Glutamatergic neuron (in vitro differentiated cells): ENCODE measurements around the gene BDNF. TPM values are rescaled to one million over a fixed set of nuclear protein-coding genes. Genes with fewer than 3 reads are reported as not detected.

ENCODE experiments used
- DNase-seq: peaks from one replicate; pipeline ENCODE4 v3.0.0; 2022
- H3K27ac Mint-ChIP-seq: one replicate; pipeline ENCODE4 v1.8.0; 2020; ENCODE audit warnings: mild to moderate bottlenecking, mixed read lengths, inconsistent platforms; ENCODE audit not compliant: unreplicated experiment
- H3K27me3 Mint-ChIP-seq: one replicate; pipeline ENCODE4 v1.8.0; 2020; ENCODE audit warnings: mild to moderate bottlenecking, moderate library complexity, mixed read lengths, inconsistent platforms; ENCODE audit not compliant: unreplicated experiment
- H3K36me3 Mint-ChIP-seq: one replicate; pipeline ENCODE4 v1.8.0; 2020; ENCODE audit warnings: mild to moderate bottlenecking, mixed read lengths, inconsistent platforms; ENCODE audit not compliant: unreplicated experiment
- H3K4me1 Mint-ChIP-seq: one replicate; pipeline ENCODE4 v1.8.0; 2020; ENCODE audit warnings: mild to moderate bottlenecking, low read depth, mixed read lengths, inconsistent platforms; ENCODE audit not compliant: unreplicated experiment
- H3K4me3 Mint-ChIP-seq: one replicate; pipeline ENCODE4 v1.8.0; 2020; ENCODE audit warnings: mild to moderate bottlenecking, mixed read lengths, inconsistent platforms; ENCODE audit not compliant: unreplicated experiment
- H3K9me3 Mint-ChIP-seq: one replicate; pipeline ENCODE4 v1.8.0; 2020; ENCODE audit warnings: mild to moderate bottlenecking, moderate library complexity, mixed read lengths, inconsistent platforms; ENCODE audit not compliant: unreplicated experiment
- total RNA-seq: library from RNA; stranded (reverse); fragmentation: NEBNext Ultra II Directional; extraction: Animal tissue kit (Norgen Biotek cat#: 25700); gene quantifications from one replicate; pipeline ENCODE4 v1.2.1, GENCODE V29; 2021; ENCODE audit not compliant: unreplicated experiment
- TF ChIP-seq, protein P1 (sequence below): fragments of 200-600 bp; sonication (generic); IDR thresholded peaks from one replicate; pipeline ENCODE4 v1.5.0; 2021; ENCODE audit not compliant: partially characterized antibody, unreplicated experiment

Gene BDNF
- total RNA-seq, 1 donor from 2014 or later: 0.42 TPM

DNA sequence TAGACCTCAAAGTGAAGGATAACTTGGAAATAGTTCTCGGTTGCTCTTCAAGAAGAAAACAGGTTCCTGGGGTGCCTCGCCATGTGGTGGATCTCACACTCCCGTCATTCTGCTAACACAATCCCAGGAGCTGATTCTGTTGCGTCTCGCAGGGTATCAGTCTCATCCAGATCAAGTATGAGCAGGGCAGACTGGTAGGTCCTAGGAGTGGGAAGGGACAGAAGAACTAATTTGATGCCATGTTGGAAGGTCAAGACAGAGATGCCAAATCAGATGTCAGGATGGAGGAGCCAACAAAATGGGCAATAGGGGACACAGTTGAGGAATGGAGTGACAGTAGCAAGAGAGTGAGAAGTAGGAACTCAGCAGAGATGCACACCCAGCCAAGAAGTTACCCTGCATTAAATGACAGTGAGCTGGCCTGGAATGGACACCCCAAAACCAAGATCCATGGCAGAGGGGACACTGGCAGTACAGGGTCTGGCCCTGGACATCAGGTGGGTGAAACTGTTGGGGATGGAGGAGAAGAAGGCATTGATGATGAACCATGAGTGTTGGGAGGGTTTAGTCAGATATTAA, 76.2 kb downstream of the BDNF start:
- H3K4me3 Mint-ChIP-seq: no peak overlapping the region
- H3K27me3 Mint-ChIP-seq: no peaks in the 10 kb centered on the region
- H3K27ac Mint-ChIP-seq: no peak overlapping the region
- H3K4me1 Mint-ChIP-seq: peaks cover 11% of the 10 kb centered on the region
- H3K36me3 Mint-ChIP-seq: no peaks in the 10 kb centered on the region
- TF ChIP-seq, protein P1, sequence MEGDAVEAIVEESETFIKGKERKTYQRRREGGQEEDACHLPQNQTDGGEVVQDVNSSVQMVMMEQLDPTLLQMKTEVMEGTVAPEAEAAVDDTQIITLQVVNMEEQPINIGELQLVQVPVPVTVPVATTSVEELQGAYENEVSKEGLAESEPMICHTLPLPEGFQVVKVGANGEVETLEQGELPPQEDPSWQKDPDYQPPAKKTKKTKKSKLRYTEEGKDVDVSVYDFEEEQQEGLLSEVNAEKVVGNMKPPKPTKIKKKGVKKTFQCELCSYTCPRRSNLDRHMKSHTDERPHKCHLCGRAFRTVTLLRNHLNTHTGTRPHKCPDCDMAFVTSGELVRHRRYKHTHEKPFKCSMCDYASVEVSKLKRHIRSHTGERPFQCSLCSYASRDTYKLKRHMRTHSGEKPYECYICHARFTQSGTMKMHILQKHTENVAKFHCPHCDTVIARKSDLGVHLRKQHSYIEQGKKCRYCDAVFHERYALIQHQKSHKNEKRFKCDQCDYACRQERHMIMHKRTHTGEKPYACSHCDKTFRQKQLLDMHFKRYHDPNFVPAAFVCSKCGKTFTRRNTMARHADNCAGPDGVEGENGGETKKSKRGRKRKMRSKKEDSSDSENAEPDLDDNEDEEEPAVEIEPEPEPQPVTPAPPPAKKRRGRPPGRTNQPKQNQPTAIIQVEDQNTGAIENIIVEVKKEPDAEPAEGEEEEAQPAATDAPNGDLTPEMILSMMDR: no peak
- H3K9me3 Mint-ChIP-seq: no peaks in the 10 kb centered on the region
- no peak for DNase-seq

- Mint-ChIP-seq H3K27me3 (peaks cover 2% of the 10 kb centered on the region), H3K4me1 (peaks cover 11% of the 10 kb centered on the region), H3K9me3 (no peaks in the 10 kb centered on the region), H3K4me3 (no peak overlapping the region), H3K27ac (no peak overlapping the region), H3K36me3 (no peaks in the 10 kb centered on the region)
- TF ChIP-seq, protein P1: no peak
- no peak for DNase-seq
Observed at GRCh38 chr11:27622541-27623300, 77.5 kb downstream of the BDNF start.

GRCh38 chr11:27621405-27622161, 78.7 kb downstream of the BDNF start:
- TF ChIP-seq, protein P1: no peak
- Mint-ChIP-seq H3K9me3 (no peaks in the 10 kb centered on the region), H3K4me3 (no peak overlapping the region), H3K36me3 (no peaks in the 10 kb centered on the region), H3K27me3 (peaks cover 2% of the 10 kb centered on the region), H3K4me1 (peaks cover 11% of the 10 kb centered on the region), H3K27ac (no peak overlapping the region)
- no peak for DNase-seq

GRCh38 chr11:27619763-27620335, 80.4 kb downstream of the BDNF start:
- Mint-ChIP-seq H3K4me1 (peaks cover 11% of the 10 kb centered on the region), H3K27me3 (peaks cover 2% of the 10 kb centered on the region), H3K4me3 (no peak overlapping the region), H3K27ac (no peak overlapping the region), H3K36me3 (no peaks in the 10 kb centered on the region), H3K9me3 (no peaks in the 10 kb centered on the region)
- TF ChIP-seq, protein P1: no peak
- no peak for DNase-seq
